H4 (cell line): ENCODE data around the gene AGXT. TPM values are rescaled to one million over a fixed set of nuclear protein-coding genes. Genes with fewer than 3 reads are reported as not detected.
A peak's percentile ranks its signal among the peaks of the same experiment; 100 is the strongest.
"Not testable (repeated sequence)": the region's sequence is repeated elsewhere in the genome, so short reads cannot be mapped to it uniquely, and the experiment has no call there.

ENCODE experiments used
- DNase-seq: peaks from one replicate; pipeline ENCODE4 v3.0.0-alpha.2; 2015; ENCODE audit warnings: low spot score
- total RNA-seq: library from RNA; depleted of rRNA; stranded (reverse); fragments of >200 nt; shearing (Covaris generic); gene quantifications from 2 replicates; pipeline ENCODE4 v1.2.3, GENCODE V29; 2014

The AGXT gene
- total RNA-seq, 1 experiment from 2014 or later = not detected

DNA sequence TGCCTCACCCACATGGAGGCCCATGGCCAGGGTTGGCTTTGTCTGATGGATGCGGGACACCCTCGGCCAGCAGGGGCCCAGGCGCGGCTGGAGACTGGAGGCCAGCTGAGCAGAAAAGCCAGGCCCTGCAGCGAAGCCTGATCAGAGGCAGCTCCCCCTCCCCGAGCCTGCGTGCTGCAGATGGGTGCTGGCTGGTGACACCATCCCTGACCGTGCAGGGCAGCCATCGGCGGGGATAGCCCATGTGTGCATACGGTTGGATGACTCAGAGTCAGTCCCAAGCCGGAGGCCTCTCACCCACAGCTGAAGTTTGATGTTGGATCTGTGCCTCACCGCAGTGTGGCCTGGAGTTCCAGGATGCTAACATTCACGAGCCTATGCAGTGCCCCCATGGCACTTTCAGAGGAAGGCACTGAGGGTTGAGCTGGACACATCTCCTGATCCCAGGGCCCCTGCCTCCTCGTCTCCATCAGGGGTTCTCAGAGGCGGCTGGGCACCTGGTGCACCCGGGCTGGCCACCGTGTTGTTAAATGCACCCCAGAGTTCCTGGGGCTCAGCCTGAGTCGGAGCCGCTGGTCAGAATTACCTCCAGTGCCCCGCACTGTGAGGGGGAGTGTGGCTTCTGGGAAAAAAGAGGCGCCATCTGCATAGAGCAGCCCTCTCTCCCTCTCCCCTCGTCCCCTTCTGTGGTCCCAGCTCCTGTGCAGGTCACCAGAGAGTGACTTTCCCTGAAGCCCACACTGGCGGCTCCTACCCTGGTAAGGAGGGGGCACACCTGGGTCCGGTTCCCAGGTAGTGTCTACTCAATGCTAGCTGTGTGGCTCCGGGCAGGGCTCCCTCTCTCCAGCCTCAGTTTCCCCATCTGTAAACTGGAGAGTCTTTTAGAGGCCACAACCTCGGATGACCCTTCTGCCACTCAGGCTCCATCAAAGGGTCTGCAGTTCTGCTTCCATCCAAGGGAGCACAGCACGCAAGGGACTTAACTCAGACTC is 29.2 kb upstream of the AGXT start:
- peak; percentile 76 for DNase-seq

DNA sequence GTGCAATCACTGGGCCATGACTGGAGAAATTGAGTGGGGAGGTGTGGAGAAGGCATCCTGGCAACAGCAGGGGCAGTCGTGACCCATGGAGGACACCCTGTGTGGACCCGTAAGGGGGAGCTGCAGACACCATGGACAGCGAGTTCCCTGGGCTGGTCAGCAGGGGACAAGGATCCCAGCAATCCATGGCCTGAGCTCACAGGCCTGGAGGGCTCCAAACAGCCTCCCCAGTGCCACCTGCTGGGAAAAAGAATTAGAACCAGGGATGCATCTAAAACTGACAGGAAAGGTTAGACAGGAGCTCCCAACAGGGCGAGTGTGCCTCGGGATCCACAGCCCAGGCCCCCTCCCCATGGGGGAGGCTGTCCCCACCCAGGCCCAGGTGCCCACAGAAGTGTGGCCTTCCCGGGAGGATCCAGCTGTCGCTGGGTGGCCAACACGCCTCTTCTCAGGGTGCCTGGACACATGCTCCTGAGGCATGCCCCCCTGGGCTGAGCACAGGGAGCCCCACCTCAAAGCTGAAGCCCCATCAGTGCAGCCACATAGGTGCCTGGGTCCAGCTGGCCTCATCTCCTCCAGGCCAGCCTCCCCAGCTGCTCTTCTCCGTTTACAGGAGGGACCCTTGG is 28.1 kb upstream of the AGXT start:
- peak; percentile 62 for DNase-seq

DNA sequence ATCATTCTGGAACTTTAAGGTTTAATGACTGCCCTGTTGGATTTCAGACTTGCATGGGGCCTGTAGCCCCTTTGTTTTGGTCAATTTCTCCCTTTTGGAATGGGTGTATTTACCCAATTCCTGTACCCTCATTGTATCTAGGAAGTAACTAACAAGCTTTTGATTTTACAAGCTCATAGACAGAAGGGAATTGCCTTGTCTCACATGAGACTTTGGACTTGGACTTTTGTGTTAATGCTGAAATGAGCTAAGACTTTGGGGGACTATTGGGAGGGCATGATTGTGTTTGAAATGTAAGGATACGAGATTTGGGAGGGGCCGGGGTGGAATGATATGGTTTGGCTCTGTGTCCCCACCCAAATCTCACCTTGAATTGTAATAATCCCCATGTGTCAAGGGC is 22.3 kb upstream of the AGXT start:
- not testable (repeated sequence) for DNase-seq

DNA sequence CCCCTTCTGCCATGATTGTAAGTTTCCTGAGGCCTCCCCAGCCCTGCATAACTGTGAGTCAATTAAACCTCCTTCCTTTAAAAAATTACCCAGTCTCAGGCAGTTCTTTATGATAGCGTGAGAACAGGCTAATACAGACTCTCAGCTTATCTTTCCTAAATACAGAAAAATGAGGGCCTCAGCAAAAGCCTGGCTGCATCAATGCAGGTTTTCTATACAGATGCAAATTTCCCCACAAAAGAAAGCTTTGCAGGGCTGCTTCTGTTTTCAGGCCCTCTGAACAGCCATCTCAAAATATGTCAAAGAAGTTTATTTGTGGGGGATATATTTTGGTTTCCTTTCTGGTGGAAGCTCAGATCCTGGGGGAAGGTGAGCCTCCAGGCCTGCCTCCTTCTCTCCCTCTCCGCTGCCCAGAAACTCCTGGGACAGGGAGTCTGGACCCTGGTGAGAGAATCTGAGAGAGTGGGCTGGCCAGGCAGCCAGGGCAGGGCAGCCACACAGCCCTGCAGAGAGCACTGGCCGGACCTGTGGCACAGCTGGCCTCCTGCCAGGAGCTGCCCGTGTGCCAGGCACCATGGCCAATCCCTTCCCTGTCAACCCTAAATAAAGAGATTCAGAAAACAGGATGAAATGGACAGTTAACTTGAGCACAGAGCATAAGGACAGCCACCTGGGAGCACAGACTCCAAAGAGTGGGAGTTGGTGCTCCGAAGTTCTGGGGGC is 21.6 kb upstream of the AGXT start:
- DNase-seq = no peak

DNA sequence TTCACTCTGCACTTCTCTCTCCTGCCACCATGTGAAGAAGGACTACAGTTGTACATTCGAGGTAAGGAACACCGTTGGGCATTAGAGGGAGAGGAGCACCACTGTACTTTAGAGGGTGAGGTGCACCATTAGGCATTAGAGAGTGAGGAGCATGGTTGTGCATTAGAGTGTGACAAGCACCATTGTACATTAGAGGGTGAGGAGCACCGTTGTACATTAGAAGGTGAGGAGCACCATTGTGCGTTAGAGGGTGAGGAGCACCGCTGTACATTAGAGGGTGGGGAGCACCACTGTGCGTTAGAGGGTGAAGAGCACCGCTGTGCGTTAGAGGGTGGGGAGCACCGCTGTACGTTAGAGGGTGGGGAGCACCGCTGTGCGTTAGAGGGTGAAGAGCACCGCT is 20.8 kb upstream of the AGXT start:
- DNase-seq = no peak

DNA sequence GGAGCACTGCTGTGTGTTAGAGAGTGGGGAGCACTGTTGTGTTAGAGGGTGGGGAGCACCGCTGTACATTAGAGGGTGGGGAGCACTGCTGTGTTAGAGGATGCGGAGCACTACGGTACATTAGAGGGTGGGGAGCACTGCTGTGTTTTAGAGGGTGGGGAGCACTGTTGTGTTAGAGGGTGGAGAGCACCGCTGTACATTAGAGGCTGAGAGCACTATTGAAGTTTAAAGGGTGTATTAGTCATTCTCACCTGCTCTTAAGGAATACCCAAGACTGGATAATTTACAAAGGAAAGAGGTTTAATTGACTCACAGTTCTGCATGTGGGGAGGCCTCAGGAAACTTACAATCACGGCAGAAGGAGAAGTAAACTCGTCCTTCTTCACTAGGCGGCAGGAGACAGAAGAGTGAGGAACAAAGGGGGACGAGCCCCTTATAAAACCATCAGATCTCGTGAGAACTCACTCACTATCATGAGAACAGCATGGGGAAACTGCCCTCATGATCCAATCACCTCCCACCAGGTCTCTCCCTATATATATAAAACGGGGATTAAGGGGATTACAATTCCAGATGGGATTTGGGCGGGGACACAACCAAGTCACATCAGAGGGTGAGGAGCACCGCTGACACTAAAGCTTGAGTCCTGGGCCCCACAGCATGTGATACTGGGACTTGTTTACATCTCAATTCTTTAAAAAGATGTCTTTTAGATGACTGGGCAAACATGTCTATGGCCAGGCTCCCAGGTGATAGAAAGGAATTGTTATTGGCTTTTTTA is 19.5 kb upstream of the AGXT start:
- no peak for DNase-seq

DNA sequence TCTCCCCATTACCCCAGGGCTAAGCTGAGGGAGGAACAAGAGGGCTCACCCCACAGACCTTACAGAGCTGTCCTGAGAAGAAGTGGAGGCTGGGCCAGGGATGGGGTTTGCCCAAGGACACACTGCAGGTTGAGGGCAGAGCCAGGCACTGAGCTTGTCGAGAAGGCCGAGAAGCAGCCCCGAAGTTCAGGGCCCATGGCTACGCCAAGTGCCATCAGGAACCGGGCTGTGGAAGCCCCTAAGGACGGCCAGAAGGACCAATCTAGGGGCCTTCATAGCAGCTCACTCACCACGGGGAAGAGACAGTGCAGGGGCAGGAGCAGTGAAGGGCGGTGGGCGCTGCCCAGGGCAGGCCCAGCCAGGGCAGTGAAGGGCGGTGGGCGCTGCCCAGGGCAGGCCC is 18.6 kb upstream of the AGXT start:
- no peak for DNase-seq

DNA sequence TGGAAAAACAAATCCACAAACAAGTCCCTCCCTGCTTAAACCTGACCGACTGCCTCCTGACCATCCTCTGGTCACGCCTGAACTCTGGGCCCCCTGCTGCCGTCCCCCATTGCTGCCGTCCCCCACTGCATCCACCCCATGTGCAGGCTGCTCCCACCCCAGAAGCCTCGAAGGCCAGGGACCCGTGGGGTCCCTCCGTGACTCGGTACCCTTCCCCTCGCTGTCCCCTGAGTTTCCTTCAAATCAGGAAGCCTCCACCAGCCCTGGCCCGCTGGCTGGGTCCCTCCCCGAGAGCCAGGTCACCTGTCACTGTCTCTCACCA is 17.9 kb upstream of the AGXT start:
- no peak for DNase-seq

DNA sequence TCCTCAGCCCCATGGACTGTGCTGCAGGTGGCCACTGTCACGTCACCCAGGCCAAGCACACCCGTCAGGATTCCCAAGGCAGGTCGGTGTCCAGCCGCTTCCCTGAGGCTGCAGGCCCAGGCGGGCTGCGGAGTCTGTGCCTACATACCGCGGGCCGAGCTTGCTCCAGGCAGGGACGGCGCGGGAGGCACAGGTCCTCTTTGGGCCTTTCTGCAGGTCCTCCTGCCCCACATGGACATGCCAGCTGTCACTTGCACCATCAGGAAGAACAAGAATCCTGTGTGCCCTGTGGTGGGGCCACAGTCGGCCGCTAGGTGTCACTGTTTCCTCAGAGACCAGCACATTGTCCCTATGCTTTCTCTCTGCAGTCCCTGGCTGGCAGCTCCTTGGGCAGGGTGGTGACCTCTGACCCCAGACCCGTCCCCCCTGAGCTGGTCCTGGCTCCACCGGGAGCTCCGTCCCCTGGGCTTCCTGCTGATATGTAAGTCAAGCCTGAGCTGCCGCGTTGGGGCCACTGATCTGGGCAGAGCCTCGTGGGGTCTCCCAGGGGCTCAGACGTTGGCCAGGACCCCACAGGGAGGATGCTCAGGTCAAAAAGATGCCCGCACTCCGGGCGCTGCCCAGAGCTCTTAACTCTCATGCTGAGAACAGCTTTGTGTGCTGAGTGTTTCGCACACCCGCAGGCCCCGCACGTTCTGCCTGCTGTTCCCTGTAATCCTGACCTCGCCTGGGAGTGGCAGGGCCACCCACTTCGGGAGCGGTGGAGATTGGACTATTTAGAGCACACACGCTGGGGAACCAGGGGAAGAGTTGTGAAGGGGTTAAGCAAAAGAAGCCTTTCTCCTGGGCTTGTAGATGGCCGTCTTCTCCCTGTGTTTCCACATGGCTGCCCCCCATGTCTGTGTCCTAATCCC is 17.3 kb upstream of the AGXT start:
- peak; percentile 65 for DNase-seq

DNA sequence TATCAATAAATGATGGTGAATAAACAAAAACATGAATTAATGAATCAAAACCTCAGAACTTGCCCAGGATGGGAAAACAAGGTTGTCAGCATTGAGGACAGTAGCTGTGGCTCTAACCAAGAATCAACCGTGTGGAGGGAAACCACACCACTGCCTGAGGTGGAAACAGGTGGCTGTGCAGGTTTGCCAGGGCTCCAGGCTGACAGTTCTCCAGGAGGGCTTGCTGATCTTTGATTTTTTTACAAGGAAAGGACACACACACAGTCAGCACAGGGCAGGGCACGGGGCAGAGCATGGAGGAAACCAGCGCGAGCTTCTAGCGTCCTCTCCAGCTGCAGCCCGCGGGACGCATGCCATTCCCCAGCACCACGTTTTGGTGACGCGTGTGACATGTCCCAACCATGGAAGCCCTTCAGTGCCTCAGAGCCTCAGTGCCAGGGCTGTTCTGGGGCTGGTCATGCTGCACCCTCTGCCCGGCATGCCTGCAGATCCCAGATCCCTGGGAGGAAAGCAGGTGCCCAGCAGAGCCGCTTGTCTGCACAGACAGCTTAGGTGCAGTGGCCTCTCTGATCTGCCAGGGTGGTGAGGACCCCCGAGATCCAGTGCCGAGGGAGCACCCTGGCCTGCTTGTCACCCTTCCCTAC is 15.8 kb upstream of the AGXT start:
- DNase-seq = no peak

DNA sequence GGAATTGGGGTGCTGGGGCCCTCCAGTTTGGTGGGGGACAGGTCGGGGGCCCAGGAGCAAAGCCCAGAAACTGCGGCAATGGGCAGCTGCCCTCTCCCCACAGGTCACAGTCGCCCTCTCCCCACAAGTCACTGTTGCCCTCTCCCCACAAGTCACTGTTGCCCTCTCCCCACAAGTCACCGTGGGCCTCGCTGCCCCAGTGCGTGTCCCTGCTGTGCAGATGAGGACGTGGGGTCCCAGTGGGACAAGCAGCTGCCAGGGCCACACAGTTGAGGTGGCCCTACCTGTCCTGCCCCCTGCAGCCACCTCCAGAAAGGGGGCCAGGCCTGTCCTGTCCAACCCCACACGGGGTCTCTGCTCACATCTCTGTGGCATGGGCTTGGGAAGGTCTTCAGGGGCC is 13.0 kb upstream of the AGXT start:
- DNase-seq = no peak

DNA sequence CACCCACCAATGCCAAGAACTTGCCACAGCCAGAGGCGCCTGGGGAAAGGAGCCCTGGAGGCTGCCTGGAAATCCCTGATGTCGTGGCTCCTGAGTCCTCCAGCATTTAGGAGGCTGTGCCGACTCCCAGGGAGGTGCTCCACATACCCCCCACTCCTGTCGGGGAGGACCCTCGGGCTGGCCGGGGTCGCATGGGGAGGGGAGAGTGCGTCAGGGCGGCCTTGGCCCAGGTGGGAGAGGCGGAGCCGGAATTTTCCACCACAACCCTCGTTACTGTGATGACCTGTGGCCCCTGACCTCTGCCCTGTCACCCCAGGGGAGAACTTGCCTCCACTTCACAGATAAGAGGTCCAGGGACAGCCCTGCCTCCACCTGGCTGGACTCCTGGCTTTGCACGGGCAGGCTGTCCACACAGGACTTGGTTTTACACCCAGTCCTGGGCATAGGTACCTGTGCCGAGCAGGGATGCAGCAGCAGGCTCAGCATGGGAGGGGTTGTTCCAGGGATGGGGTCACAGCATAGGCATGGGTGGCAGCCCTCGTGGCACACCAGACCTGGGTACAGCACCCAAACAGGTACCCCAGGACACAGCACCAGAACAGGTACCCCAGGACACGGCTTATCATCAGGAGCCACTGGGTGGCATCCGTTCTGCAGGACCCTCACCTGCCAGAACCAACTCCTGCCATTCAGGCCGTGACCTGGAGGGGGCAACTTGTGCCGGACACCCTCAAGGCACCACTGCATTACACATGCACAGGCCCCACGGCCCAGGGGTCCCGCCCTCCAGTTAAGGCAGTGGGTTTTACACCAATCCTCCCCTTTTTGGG is 12.3 kb upstream of the AGXT start:
- peak; percentile 36 for DNase-seq

DNA sequence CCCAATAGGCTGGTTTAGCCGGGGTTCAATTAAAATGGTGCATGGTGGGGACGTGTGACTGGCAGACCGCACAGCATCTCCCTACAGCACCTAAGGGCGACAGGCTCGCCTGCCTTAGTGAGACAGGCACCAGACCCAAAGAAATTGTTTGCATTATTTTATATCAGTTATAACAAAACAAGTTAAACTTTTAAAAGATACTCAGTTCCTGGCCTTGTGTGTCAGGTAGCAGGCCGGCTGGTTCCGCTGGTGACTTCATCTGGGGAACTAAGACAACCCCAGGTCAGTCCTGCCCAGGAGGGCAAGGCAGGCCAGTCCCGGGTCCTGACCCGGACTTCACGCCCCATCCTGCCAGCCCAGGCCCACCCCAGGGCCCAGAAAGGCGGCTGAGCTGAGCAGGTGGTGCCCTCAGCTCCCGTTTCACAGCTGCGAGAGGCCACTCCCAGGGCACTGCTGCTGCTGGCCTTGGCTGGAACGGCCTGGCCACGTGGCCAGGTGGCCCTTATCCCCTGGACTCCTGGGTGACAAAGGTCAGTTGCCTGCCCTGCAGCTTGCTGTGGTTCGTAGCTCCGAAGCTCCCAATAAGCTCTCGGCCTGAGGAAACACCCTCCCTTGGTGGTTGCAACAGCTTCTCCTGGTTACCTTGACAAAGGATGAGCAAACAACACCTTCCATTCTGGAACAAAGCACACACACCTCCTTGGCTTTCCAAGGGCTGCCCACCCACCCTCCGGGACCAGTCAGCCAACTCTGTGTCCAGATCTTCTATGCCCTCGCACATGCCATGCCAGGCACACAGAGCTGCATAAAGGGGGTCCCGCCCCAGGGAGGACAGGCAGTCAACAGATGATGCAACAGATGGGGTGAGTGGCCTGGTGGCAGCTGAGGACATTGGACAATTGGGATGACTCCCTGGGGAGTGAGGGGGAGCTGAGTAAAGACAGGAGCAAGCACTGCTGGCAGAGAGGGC is 11.3 kb upstream of the AGXT start:
- no peak for DNase-seq

DNA sequence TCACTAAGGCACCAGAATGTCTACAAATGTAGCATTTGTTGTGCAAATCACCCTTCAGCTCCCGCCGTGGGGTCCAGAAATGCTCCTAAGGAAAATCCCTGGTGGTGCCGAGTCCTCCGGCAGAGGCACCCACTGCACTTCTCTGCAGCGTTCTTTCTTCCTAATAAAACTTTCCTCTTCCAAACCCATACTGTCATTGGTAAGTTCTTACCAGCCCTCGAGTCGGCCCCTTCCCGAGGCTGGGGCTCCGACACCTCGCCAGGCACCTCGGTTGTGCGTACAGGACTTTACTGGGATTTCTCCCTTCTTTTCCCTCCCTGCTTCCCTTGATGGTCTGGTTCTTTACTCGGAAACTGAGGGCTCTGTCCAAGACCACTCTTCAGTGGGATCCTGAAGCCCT is 10.3 kb upstream of the AGXT start:
- DNase-seq = no peak

DNA sequence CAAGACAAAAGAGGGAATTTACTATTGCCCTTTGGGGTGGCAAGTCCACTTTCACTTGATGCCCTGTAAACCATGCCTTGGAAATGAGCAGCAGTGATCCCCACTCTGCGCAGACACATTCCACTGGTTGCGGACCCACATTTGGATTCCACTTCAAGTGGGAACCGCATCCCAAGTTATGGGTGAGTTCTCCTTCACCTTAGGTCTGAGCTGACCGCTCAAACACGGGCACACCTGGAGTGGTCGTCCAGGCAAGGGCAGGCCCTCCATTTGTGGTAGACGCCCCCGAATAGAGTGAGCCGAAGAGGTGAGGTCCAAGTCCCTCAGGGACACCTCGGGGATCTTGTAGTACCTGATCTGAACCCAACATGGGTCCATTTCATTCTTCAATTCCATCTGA is 9.8 kb upstream of the AGXT start:
- no peak for DNase-seq

DNA sequence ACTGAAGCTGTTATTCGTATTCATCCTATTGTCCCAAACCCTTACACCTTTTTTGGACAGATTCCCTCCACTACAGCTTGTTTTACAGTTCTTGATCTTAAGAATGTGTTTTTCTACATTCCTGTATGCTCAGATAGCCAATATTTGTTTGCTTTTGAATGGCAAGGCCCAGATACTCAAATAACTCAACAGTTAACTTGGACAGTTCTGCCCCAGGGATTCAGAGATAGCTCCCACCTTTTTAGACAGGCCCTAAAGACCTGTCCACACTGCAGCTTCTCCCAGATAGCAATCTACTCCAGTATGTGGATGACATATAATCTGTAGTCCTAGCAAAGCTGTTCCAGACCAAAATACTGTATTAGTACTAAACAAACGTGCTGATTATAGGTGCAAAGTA is 7.1 kb upstream of the AGXT start:
- DNase-seq = no peak

DNA sequence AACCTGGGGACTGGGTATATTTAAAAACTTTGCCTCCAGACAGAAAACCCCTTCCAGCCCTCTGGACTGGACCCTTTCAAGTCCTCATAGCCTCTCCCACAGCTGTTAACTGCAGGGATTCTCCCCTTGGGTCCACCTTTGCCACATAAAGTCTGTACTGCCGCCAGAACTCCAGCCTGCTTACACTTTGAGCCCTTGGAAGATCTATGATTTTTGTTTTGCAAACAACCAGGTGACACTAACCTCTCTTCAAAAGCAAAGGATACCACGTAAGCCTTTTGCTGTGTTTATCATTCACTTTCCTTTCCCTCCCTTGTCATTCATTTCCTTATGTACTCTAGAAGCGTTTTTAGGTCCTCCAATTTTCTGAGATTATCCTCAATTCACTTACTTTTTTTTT is 4.1 kb upstream of the AGXT start:
- DNase-seq = no peak

DNA sequence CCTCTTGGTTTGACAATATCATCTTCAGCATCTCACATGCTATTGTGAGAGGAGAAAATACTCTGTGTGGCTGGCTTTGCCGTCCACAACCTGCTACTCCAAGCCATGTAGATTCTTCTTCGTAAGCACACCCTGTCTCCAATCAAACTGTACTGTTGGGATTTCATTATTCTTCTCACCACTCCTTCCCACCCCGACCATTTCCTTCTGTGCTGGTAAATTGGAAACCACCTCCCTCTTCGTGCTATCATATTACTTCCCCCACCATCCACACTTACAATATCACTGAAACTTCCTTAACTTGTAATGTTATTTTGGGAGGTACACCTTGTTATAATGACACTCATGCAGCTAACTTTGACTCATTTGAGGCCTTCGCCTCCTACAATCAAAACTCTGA is 3.2 kb upstream of the AGXT start:
- no peak for DNase-seq
